Trophoblast cell (in vitro differentiated cells and primary cell): Measurements from ENCODE around the gene GORASP2.

Experiments used
- DNase-seq, 2 donors: peaks; one replicate each; pipeline ENCODE4 v3.0.0-alpha.2; 2016
- H2AFZ ChIP-seq: 2 replicates; pipeline ENCODE4 v1.6.1; 2013; ENCODE audit warnings: low read length, moderate library complexity, mild to moderate bottlenecking; ENCODE audit not compliant: insufficient read depth, poor library complexity
- H2AK5ac ChIP-seq: 2 replicates; pipeline ENCODE4 v1.6.1; 2013; ENCODE audit warnings: mild to moderate bottlenecking, low read length
- H2BK120ac ChIP-seq: 2 replicates; pipeline ENCODE4 v1.6.1; 2013; ENCODE audit warnings: low read length, mild to moderate bottlenecking, moderate library complexity; ENCODE audit not compliant: insufficient read depth, poor library complexity
- H2BK12ac ChIP-seq: 2 replicates; pipeline ENCODE4 v1.6.1; 2013; ENCODE audit warnings: mild to moderate bottlenecking, low read length, moderate library complexity
- H2BK5ac ChIP-seq: 2 replicates; pipeline ENCODE4 v1.6.1; 2013; ENCODE audit warnings: low read length, low read depth, moderate library complexity, mild to moderate bottlenecking; ENCODE audit not compliant: poor library complexity
- H3K14ac ChIP-seq: 2 replicates; pipeline ENCODE4 v1.6.1; 2013; ENCODE audit warnings: mild to moderate bottlenecking, low read length
- H3K18ac ChIP-seq: 2 replicates; pipeline ENCODE4 v1.6.1; 2013; ENCODE audit warnings: mild to moderate bottlenecking, low read length
- H3K23ac ChIP-seq: 2 replicates; pipeline ENCODE4 v1.6.1; 2013; ENCODE audit warnings: low read length
- H3K27ac ChIP-seq: 2 replicates; pipeline ENCODE4 v1.5.1; 2013; ENCODE audit warnings: low read depth, mild to moderate bottlenecking, inconsistent platforms, low read length, moderate library complexity
- H3K27me3 ChIP-seq: 2 replicates; pipeline ENCODE4 v1.6.1; 2013; ENCODE audit warnings: inconsistent platforms, mild to moderate bottlenecking, low read length, moderate library complexity; ENCODE audit not compliant: insufficient read depth
- H3K36me3 ChIP-seq, 2 experiments: 1 replicate in 1 of 2; 2 replicates in 1 of 2; pipeline ENCODE4 v1.6.1; 2013; ENCODE audit warnings: low read length in 2 of 2, mild to moderate bottlenecking in 2 of 2, moderate library complexity in 1 of 2; ENCODE audit not compliant: insufficient read depth in 2 of 2, control insufficient read depth in 1 of 2
- H3K4ac ChIP-seq: 2 replicates; pipeline ENCODE4 v1.6.1; 2013; ENCODE audit warnings: low read depth, mild to moderate bottlenecking, low read length, moderate library complexity
- H3K4me1 ChIP-seq, 2 experiments: 1 replicate in 1 of 2; 2 replicates in 1 of 2; pipeline ENCODE4 v1.6.1; 2013; ENCODE audit warnings: low read length in 2 of 2, mild to moderate bottlenecking in 2 of 2, moderate library complexity in 1 of 2; ENCODE audit not compliant: insufficient read depth in 2 of 2, control insufficient read depth in 1 of 2
- H3K4me2 ChIP-seq: 2 replicates; pipeline ENCODE4 v1.6.1; 2013; ENCODE audit warnings: inconsistent platforms, mild to moderate bottlenecking, low read length, moderate library complexity
- H3K4me3 ChIP-seq: 2 replicates; pipeline ENCODE4 v1.5.1; 2013; ENCODE audit warnings: mild to moderate bottlenecking, low read depth, low read length, inconsistent platforms
- H3K79me1 ChIP-seq: one replicate; pipeline ENCODE4 v1.6.1; 2013; ENCODE audit warnings: low read length
- H3K79me2 ChIP-seq: 2 replicates; pipeline ENCODE4 v1.6.1; 2013; ENCODE audit warnings: low read length, mild to moderate bottlenecking; ENCODE audit not compliant: control insufficient read depth, insufficient read depth, poor library complexity
- H3K9ac ChIP-seq: 2 replicates; pipeline ENCODE4 v1.6.1; 2013; ENCODE audit warnings: mild to moderate bottlenecking, low read length
- H3K9me3 ChIP-seq: 2 replicates; pipeline ENCODE4 v1.6.1; 2013; ENCODE audit warnings: low read depth, mild to moderate bottlenecking, control low read depth, inconsistent platforms, low read length; ENCODE audit not compliant: insufficient read depth
- H4K12ac ChIP-seq: 2 replicates; pipeline ENCODE4 v1.6.1; 2013; ENCODE audit warnings: low read depth, mild to moderate bottlenecking, low read length, moderate library complexity
- H4K8ac ChIP-seq: 2 replicates; pipeline ENCODE4 v1.6.1; 2013; ENCODE audit warnings: low read depth, mild to moderate bottlenecking, low read length, moderate library complexity
- H4K91ac ChIP-seq: one replicate; pipeline ENCODE4 v1.6.1; 2013; ENCODE audit warnings: low read depth, mild to moderate bottlenecking, low read length, moderate library complexity
- WGBS: extraction: QIAGEN DNeasy Blood & Tissue Kit; methylation state at CpG from one replicate; pipeline ENCODE4 v1.1.7; 2013; ENCODE audit warnings: missing lambda C conversion rate; ENCODE audit not compliant: insufficient read length, insufficient coverage; ENCODE audit errors: extremely low coverage; 5-methylcytosine and 5-hydroxymethylcytosine counted together

GORASP2 gene

GRCh38 chr2:171013851-171014250 lies 84.8 kb downstream of the GORASP2 start:
- Histone ChIP-seq H3K4ac (no peak overlapping the region), H3K79me1 (no peaks in the 10 kb centered on the region), H3K4me2 (no peak overlapping the region), H2AK5ac (no peak overlapping the region), H3K4me1 (no peaks in the 10 kb centered on the region), H2BK12ac (no peak overlapping the region), H3K36me3 (peaks cover 9 to 11% of the 10 kb centered on the region in 2 experiments), H3K4me3 (no peak overlapping the region), H3K27me3 (no peaks in the 10 kb centered on the region), H2BK120ac (no peak overlapping the region), H3K9ac (no peak overlapping the region), H3K18ac (no peak overlapping the region), H3K27ac (no peak overlapping the region), H3K14ac (no peak overlapping the region), H3K79me2 (no peaks in the 10 kb centered on the region), H2BK5ac (no peak overlapping the region), H4K8ac (no peak overlapping the region), H4K12ac (no peak overlapping the region), H3K23ac (no peak overlapping the region), H4K91ac (no peak overlapping the region), H3K9me3 (no peaks in the 10 kb centered on the region), H2AFZ (no peak overlapping the region)
- no CpG with 5 or more reads among the region's 1 CpG for WGBS
- DNase-seq, result no peak

GRCh38 chr2:171016125-171016524 lies 87.1 kb downstream of the GORASP2 start:
- Histone ChIP-seq H4K8ac (peak overlapping the region; percentile 5), H3K36me3 (peaks cover 8% of the 10 kb centered on the region in 2 experiments), H3K4me3 (no peak overlapping the region), H3K27ac (no peak overlapping the region), H4K91ac (no peak overlapping the region), H3K14ac (no peak overlapping the region), H3K4ac (no peak overlapping the region), H2AFZ (no peak overlapping the region), H3K4me1 (no peaks in the 10 kb centered on the region), H3K4me2 (no peak overlapping the region), H3K9me3 (no peaks in the 10 kb centered on the region), H3K79me1 (no peaks in the 10 kb centered on the region), H3K23ac (no peak overlapping the region), H3K79me2 (no peaks in the 10 kb centered on the region), H2BK120ac (no peak overlapping the region), H2BK12ac (no peak overlapping the region), H3K18ac (peak overlapping the region; percentile 14), H4K12ac (no peak overlapping the region), H2BK5ac (no peak overlapping the region), H3K27me3 (no peaks in the 10 kb centered on the region), H3K9ac (no peak overlapping the region), H2AK5ac (no peak overlapping the region)
- DNase-seq, result no peak
- no CpG with 5 or more reads among the region's 9 CpGs for WGBS
